HG03354 (cell line): ENCODE measurements around the gene RTP3.
"Not testable (repeated sequence)": the region's sequence is repeated elsewhere in the genome, so short reads cannot be mapped to it uniquely, and the experiment has no call there.

Experiments used
- ATAC-seq: cut with Tn5 transposase; IDR thresholded peaks from one replicate; pipeline ENCODE4 v1.9.1; 2021; ENCODE audit warnings: mild to moderate bottlenecking; ENCODE audit not compliant: unreplicated experiment, poor library complexity, severe bottlenecking

RTP3 gene

GRCh38 chr3:46489875-46490274 lies 7.9 kb upstream of the RTP3 start:
- no peak for ATAC-seq

- ATAC-seq, result no peak
These were observed 7.3 kb upstream of the RTP3 start for GRCh38 chr3:46490338-46491084.

GRCh38 chr3:46491089-46492070 lies 6.4 kb upstream of the RTP3 start:
- no peak for ATAC-seq

GRCh38 chr3:46492890-46493547 lies 4.8 kb upstream of the RTP3 start:
- no peak for ATAC-seq

- not testable (repeated sequence) for ATAC-seq
These were observed 3.3 kb upstream of the RTP3 start for GRCh38 chr3:46494491-46494890.

- no peak for ATAC-seq
These were observed 1.8 kb upstream of the RTP3 start for GRCh38 chr3:46495901-46496456.

- ATAC-seq, result no peak
These were observed 825 bp upstream of the RTP3 start for GRCh38 chr3:46496746-46497555.

- ATAC-seq, result no peak
These were observed 1.2 kb downstream of the RTP3 start for GRCh38 chr3:46498916-46499519.

GRCh38 chr3:46500656-46501635 lies 3.2 kb downstream of the RTP3 start:
- no peak for ATAC-seq

- ATAC-seq, result no peak
These were observed 3.9 kb downstream of the RTP3 start for GRCh38 chr3:46501702-46502101.

- ATAC-seq, result no peak
These were observed 5.6 kb downstream of the RTP3 start for GRCh38 chr3:46503200-46503874.

GRCh38 chr3:46504789-46505188 lies 7.0 kb downstream of the RTP3 start:
- no peak for ATAC-seq

- ATAC-seq, result no peak
These were observed 8.2 kb downstream of the RTP3 start for GRCh38 chr3:46505953-46506352.

- ATAC-seq, result no peak
These were observed 8.8 kb downstream of the RTP3 start for GRCh38 chr3:46506526-46506925.

- ATAC-seq, result no peak
These were observed 11.2 kb downstream of the RTP3 start for GRCh38 chr3:46508850-46509591.

- no peak for ATAC-seq
These were observed 11.9 kb downstream of the RTP3 start for GRCh38 chr3:46509661-46510187.
